ENCODE results near the gene WNT1. TPM values are rescaled to one million over a fixed set of nuclear protein-coding genes. Genes with fewer than 3 reads are reported as not detected.

The WNT1 gene
- total RNA-seq, 1 experiment from 2014 or later: not detected

DNA sequence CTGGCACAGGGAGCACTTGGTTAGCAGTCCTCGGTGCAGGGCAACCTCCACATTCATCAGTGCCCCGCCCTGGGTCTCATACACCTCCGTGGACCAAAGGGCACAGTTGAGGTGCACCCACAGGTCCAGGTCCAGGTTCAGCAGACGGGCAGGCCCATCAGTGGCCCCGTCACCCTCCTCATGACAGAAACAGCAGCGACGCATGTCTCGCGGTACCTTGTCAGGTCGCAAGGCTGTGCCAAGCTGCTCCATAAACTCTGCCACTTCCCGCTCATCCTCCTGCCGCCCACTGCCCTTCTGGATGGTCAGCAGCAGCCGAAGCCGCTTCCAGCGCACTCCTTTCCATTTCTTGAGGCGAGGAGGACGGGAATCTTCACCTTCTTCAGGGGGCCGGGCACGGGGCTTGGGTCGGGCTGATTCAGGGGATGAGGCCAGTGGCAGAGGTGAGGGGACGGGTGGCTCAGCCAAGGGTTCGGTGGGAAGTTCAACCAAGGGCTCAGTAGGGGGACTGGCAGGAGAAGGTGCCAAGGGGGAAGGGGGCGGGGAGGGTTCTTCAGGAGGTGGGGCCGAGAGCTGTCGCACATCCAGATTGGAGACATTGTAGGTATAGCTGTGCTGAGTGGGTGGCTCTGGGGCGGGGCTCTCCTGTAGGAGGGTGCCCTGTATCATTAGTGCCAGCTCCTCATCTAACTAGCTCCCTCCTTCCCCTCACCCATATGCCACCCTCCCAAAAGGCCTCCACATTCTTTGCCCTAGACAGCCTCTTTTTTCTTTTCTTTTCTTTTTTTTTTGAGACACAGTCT lies 48.8 kb downstream of the WNT1 start:
- no peak for DNase-seq (ENCODE audit: low read depth)

DNA sequence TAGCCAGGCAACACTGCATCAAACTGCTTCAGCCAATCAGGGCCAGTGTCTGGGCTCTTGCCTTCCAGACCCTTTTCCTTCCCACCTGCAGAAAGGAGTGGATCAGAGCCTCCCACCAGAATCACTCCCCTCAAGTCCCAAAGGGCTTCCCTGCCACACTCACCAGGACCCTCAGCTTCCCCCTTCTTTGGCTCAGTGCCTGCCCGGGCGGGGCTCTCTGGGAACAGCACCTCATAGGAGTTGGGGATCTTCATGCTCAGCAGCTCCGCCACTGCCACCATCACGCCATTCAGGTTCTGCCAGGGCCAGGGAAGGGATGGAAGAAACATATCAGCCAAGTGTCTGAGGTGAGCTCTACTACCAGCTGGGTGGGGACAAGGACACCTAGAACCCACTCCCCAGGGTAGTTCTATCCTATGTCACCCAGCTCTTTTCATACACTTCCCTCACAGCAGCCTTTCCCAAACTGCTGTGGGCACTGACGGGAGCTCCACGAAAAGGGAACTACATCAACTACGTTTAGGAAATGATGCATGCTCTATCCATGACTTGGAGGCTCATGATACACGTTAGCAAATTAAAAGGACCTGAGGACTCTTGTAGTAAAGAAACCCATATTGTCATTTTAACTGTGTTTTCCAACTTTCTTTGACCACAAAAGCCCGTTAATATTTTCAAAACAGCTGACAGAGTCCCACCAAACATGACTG lies 49.9 kb downstream of the WNT1 start:
- no peak for DNase-seq (ENCODE audit: low read depth)

DNA sequence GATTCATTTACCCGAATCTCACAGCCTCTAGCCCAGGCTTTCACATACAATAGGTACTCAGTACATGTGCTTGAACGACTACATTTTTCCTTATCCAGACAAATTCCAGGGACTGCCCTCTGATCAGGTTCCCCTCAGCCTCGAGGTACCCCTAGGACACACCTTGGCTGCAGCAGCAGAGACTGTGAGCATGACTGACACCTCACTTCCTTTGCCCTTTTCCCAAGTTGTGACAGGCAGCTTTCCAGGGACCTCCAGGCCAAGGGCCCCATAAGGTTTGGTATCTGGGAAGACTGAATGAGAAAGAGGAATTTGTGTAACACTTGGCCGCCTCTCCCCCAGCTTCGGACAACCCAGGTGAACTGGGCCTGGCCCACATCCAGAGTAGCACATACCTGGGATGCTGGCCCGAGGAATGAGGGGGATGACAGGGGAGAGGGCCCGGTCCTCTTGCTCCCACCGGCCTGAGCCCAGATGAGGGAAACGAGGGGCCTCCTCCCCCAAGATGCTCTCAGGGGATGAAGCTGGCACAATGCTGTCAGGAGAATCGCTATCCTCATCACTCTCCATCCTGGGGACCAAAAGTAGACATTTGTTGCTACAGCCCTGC lies 50.6 kb downstream of the WNT1 start:
- DNase-seq (ENCODE audit: low read depth): no peak

GRCh38 chr12:49030119-49030518 lies 52.0 kb downstream of the WNT1 start:
- no peak for DNase-seq (ENCODE audit: low read depth)

DNA sequence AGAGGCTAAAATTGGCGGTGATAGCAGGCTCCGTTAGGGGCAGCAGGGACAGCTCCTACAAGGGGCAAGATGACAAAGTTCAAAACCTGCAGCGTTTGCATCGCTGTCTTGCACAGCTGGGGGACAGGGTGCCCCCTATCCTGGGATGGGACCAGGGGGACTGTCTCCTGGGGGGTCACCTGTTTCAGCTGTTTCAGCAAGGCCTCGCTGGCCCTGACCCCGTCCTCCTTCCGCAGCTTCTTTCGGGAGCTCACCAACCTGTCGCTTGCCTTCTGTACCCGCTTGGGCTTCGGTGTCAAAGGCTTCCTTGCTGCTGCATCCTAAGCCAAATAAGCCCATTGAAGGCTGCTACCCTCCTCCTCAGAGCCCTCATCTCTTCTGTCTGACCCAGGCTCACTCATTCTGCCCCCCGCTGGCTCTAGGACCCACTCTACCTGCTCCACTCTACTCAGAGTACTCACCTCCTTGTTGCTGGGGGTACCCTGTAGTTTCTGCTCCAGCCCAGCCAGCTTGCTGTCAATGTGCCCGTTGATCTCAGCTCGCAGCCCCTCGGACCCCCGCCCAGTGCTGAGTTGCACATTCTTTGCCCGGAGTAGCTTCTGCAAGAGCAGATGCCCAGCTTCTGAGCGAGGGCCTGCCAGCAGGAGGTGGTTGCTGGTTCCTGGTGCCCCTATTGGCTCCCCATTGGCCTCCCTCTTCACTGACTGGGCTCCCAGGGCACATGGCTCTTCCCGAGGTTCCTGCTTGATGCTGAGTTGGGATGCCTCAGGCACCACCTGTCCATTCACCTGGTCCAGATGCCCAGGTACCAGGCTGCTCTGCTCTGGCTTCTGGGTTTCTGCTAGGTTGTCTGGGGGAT lies 52.8 kb downstream of the WNT1 start:
- no peak for DNase-seq (ENCODE audit: low read depth)

- no peak for DNase-seq (ENCODE audit: low read depth)
Measured at GRCh38 chr12:49031573-49032161, 53.5 kb downstream of the WNT1 start.

Small RNA genes within 50 kb of the gene (small RNA-seq; reads per million reads assigned to genes)
- gene RNU6-940P: not detected

Other genes with a start within 250 kb of the WNT1 start
- 14.5 and 15.6 TPM in 2 replicates for gene ADCY6, start 189.2 kb upstream of the WNT1 start, total RNA-seq (2014; rRNA removed; shearing (Covaris generic))
- gene CACNB3, start 159.8 kb upstream of the WNT1 start, total RNA-seq (2014; rRNA removed; shearing (Covaris generic)): 13.3 and 15.1 TPM in 2 replicates
- 82.8 and 90.7 TPM in 2 replicates for gene DDX23, start 126.2 kb upstream of the WNT1 start, total RNA-seq (2014; rRNA removed; shearing (Covaris generic))
- 0.07 and 0.11 TPM in 2 replicates for gene RND1, start 112.5 kb upstream of the WNT1 start, total RNA-seq (2014; rRNA removed; shearing (Covaris generic))
- 9.8 and 13.0 TPM in 2 replicates for gene FKBP11, start 52.8 kb upstream of the WNT1 start, total RNA-seq (2014; rRNA removed; shearing (Covaris generic))
- gene ARF3, start 20.8 kb upstream of the WNT1 start, total RNA-seq (2014; rRNA removed; shearing (Covaris generic)): 108 and 163 TPM in 2 replicates
- gene WNT10B, start 6.6 kb upstream of the WNT1 start, total RNA-seq (2014; rRNA removed; shearing (Covaris generic)): 0.71 and 2.1 TPM in 2 replicates
- 0.24 and 0.50 TPM in 2 replicates for gene DDN, start 21.1 kb downstream of the WNT1 start, total RNA-seq (2014; rRNA removed; shearing (Covaris generic))
- 101 and 104 TPM in 2 replicates for gene PRKAG1, start 40.5 kb downstream of the WNT1 start, total RNA-seq (2014; rRNA removed; shearing (Covaris generic))
- gene KMT2D, start 82.5 kb downstream of the WNT1 start, total RNA-seq (2014; rRNA removed; shearing (Covaris generic)): 12.4 and 17.0 TPM in 2 replicates
- gene RHEBL1, start 91.7 kb downstream of the WNT1 start, total RNA-seq (2014; rRNA removed; shearing (Covaris generic)): 5.1 and 5.2 TPM in 2 replicates
- gene DHH, start 116.5 kb downstream of the WNT1 start, total RNA-seq (2014; rRNA removed; shearing (Covaris generic)): not detected in 2 replicates
- 28.2 and 32.8 TPM in 2 replicates for gene LMBR1L, start 132.5 kb downstream of the WNT1 start, total RNA-seq (2014; rRNA removed; shearing (Covaris generic))
- gene TUBA1B, start 153.1 kb downstream of the WNT1 start, total RNA-seq (2014; rRNA removed; shearing (Covaris generic)): 4,519 and 5,260 TPM in 2 replicates
- 329 and 349 TPM in 2 replicates for gene TUBA1A, start 210.8 kb downstream of the WNT1 start, total RNA-seq (2014; rRNA removed; shearing (Covaris generic))